ENCODE results near the gene IAH1. TPM values are rescaled to one million over a fixed set of nuclear protein-coding genes. Genes with fewer than 3 reads are reported as not detected.

The IAH1 gene
- 90.9 to 109 TPM (median 103 TPM) in 5 replicates for total RNA-seq (2022; extraction: Qiagen RNA extraction)

GRCh38 chr2:9474361-9475057, at the start of gene IAH1:
Gene IAH1, plus strand, starts transcription at chr2:9474551. Its CDS starts 16 bp downstream, at chr2:9474567.

Other genes starting within 250 kb of the IAH1 start
- gene ITGB1BP1, start 51.0 kb upstream of the IAH1 start, total RNA-seq (2022; extraction: Qiagen RNA extraction) = 162 to 220 TPM (median 176 TPM) in 5 replicates
- 56.0 to 60.8 TPM (median 58.1 TPM) in 5 replicates for gene CPSF3, start 50.9 kb upstream of the IAH1 start, total RNA-seq (2022; extraction: Qiagen RNA extraction)
- 28.1 to 37.6 TPM (median 37.2 TPM) in 5 replicates for gene ADAM17, start 81.3 kb downstream of the IAH1 start, total RNA-seq (2022; extraction: Qiagen RNA extraction)
- gene YWHAQ, start 156.4 kb downstream of the IAH1 start, total RNA-seq (2022; extraction: Qiagen RNA extraction) = 1,138 to 1,236 TPM (median 1,184 TPM) in 5 replicates

Data from A549 treated with dexamethasone at 1 μM for 4 hours (cell line).